K562 (cell line): Measurements from ENCODE around the gene PLA2G2E. TPM values are rescaled to one million over a fixed set of nuclear protein-coding genes. Genes with fewer than 3 reads are reported as not detected.

Experiments
- ATAC-seq: fragments of 200-7000 bp; cut with Tn5 transposase; 3 replicates; pipeline ENCODE4 v1.9.1; 2020; ENCODE audit warnings: moderate library complexity
- BruUV-seq: library from RNA; stranded (reverse); fragments of 400-500 nt; replicated peaks from 2 replicates; lab custom pipeline; 2021; lab: Mats Ljungman, UMichigan
- CTCF ChIA-PET: fragments of 300-600 bp; formaldehyde crosslinking; extraction: SDS; loops from one replicate; lab custom pipeline; 2021; ENCODE audit warnings: low intra/inter-chr PET ratio; lab: Yijun Ruan, JAX
- POLR2A ChIA-PET: fragments of 300-600, 350-650 bp; sonication (Branson Sonifier 250); formaldehyde crosslinking; extraction: SDS; loops from one replicate; lab custom pipeline; 2021; ENCODE audit warnings: antibody characterized with exemption, inconsistent platforms; lab: Yijun Ruan, JAX
- DNase-seq, 4 experiments: peaks; one replicate each; pipeline versions ENCODE4 v3.0.0 to v3.0.0-alpha.2; 2011 to 2018; ENCODE audit warnings: low spot score in 3 of 4, mixed read lengths in 3 of 4; ENCODE audit errors: extremely low read depth in 1 of 4
- FAIRE-seq: peaks from 2 replicates; lab custom pipeline; 2011; peaks lifted over from hg19 to GRCh38; lab: Jason Lieb, UNC
- H2AFZ ChIP-seq: 2 replicates; pipeline ENCODE4 v1.6.0; 2011; ENCODE audit warnings: low read depth, low read length, control low read depth, inconsistent platforms
- H3K27ac ChIP-seq: fragments of 200-600 bp; 3 replicates; pipeline ENCODE4 v1.8.0; 2011; ENCODE audit warnings: low read depth, mild to moderate bottlenecking, control low read depth, inconsistent platforms, low read length, moderate library complexity, mixed read lengths; ENCODE audit errors: extremely low read depth
- H3K27me3 ChIP-seq, 2 experiments: fragments of 300-600 bp in 1 of 2; 2 replicates in 1 of 2; 3 replicates in 1 of 2; pipeline versions ENCODE4 v1.6.0 to v1.8.0; 2011; ENCODE audit warnings: inconsistent platforms in 2 of 2, low read length in 2 of 2, mild to moderate bottlenecking in 1 of 2, mixed read lengths in 1 of 2, moderate library complexity in 1 of 2; ENCODE audit not compliant: control insufficient read depth in 2 of 2, insufficient read depth in 2 of 2
- H3K36me3 ChIP-seq: fragments of 300-600 bp; 3 replicates; pipeline ENCODE4 v1.8.0; 2011; ENCODE audit warnings: mild to moderate bottlenecking, low read length, inconsistent platforms; ENCODE audit not compliant: control insufficient read depth, insufficient read depth
- H3K4me1 ChIP-seq, 2 experiments: fragments of 200-600 bp in 1 of 2; replicated peaks in 1 of 2; 2 replicates in 1 of 2; 3 replicates in 1 of 2; pipeline versions ENCODE4 v1.5.1 to v1.8.0; 2011; ENCODE audit warnings: inconsistent platforms in 2 of 2, low read length in 2 of 2, mild to moderate bottlenecking in 1 of 2, mixed read lengths in 1 of 2, moderate library complexity in 1 of 2; ENCODE audit not compliant: control insufficient read depth in 2 of 2, insufficient read depth in 2 of 2
- H3K4me2 ChIP-seq: 2 replicates; pipeline ENCODE4 v1.6.1; 2011; ENCODE audit warnings: low read length, control low read depth, inconsistent platforms, mixed read lengths; ENCODE audit not compliant: insufficient read depth
- H3K4me3 ChIP-seq: fragments of 200-600 bp; sonication (generic), shearing (Covaris generic); 2 replicates; pipeline ENCODE4 v1.5.1; 2016; ENCODE audit warnings: control low read depth, inconsistent platforms
- H3K79me2 ChIP-seq: fragments of 200-600 bp; 3 replicates; pipeline ENCODE4 v1.8.0; 2011; ENCODE audit warnings: low read length, inconsistent platforms; ENCODE audit not compliant: control insufficient read depth, insufficient read depth
- H3K9ac ChIP-seq, 2 experiments: 2 replicates each; pipeline versions ENCODE4 v1.6.0 to v1.6.1; 2011; ENCODE audit warnings: low read depth in 2 of 2, low read length in 2 of 2, control low read depth in 1 of 2, inconsistent platforms in 1 of 2, mild to moderate bottlenecking in 1 of 2, mixed read lengths in 1 of 2; ENCODE audit not compliant: insufficient read depth in 1 of 2
- H3K9me1 ChIP-seq: one replicate; pipeline ENCODE4 v1.6.0; 2011; ENCODE audit warnings: inconsistent platforms, mild to moderate bottlenecking, low read length, moderate library complexity; ENCODE audit not compliant: control insufficient read depth, insufficient read depth
- H3K9me3 ChIP-seq: replicated peaks from 2 replicates; pipeline ENCODE4 v1.5.1; 2011; ENCODE audit warnings: low read depth, low read length, inconsistent platforms; ENCODE audit not compliant: control insufficient read depth, insufficient read depth
- H4K20me1 ChIP-seq: replicated peaks from 2 replicates; pipeline ENCODE4 v1.6.1; 2011; ENCODE audit warnings: low read length, inconsistent platforms, mixed read lengths; ENCODE audit not compliant: control insufficient read depth, insufficient read depth
- CCAR2 ChIP-seq: fragments of 200-400 bp; formaldehyde crosslinking; IDR thresholded peaks from 2 replicates; pipeline ENCODE4 v1.6.1; 2017; ENCODE audit warnings: mild to moderate bottlenecking, low read depth, low read length
- CUX1 ChIP-seq: fragments of 200-800 bp; sonication (Bioruptor generic); IDR thresholded peaks from 2 replicates; pipeline ENCODE4 v1.6.1; 2016; ENCODE audit warnings: missing genetic modification characterization, missing compliant biosample characterization
- ESRRB ChIP-seq: fragments of 250-450 bp; sonication (Bioruptor Pico); IDR thresholded peaks from 2 replicates; pipeline ENCODE4 v1.5.0; 2020; ENCODE audit warnings: mild to moderate bottlenecking, moderate library complexity, borderline replicate concordance
- IFI16 ChIP-seq: fragments of 250-450 bp; sonication (Bioruptor Pico); IDR thresholded peaks from 2 replicates; pipeline ENCODE4 v2.1.2; 2022; ENCODE audit warnings: mild to moderate bottlenecking, inconsistent platforms
- MLX ChIP-seq, 2 experiments: fragments of 450-650 bp in 1 of 2; sonication (generic) in 1 of 2; formaldehyde crosslinking; conservative IDR thresholded peaks; 2 replicates each; pipeline versions ENCODE4 v1.4.0 to v1.8.1; 2020 to 2022; ENCODE audit warnings: mild to moderate bottlenecking in 1 of 2, missing genetic modification reagents in 1 of 2
- PHTF2 ChIP-seq: fragments of 250-450 bp; sonication (Bioruptor Pico); IDR thresholded peaks from 2 replicates; pipeline ENCODE4 v1.5.0; 2021; ENCODE audit warnings: mild to moderate bottlenecking
- SOX6 ChIP-seq: fragments of 450-650 bp; IDR thresholded peaks from 2 replicates; pipeline ENCODE4 v1.6.1; 2014; ENCODE audit warnings: mild to moderate bottlenecking
- U2AF2 ChIP-seq: fragments of 200-400 bp; formaldehyde crosslinking; optimal IDR thresholded peaks from 2 replicates; pipeline ENCODE3; 2017; ENCODE audit warnings: low read depth, mild to moderate bottlenecking, low read length
- WHSC1 ChIP-seq: IDR thresholded peaks from one replicate; pipeline ENCODE4 v1.6.1; 2012; ENCODE audit warnings: low read length, control low read depth, inconsistent platforms
- ZNF124 ChIP-seq: sonication (generic); formaldehyde crosslinking; IDR thresholded peaks from 2 replicates; pipeline ENCODE4 v1.8.1; 2022; ENCODE audit warnings: missing genetic modification reagents
- ZNF395 ChIP-seq: fragments of 200-800 bp; sonication (Bioruptor generic); IDR thresholded peaks from 2 replicates; pipeline ENCODE4 v1.6.1; 2017; ENCODE audit warnings: missing genetic modification characterization, missing compliant biosample characterization
- ZNF76 ChIP-seq: fragments of 250-450 bp; sonication (Bioruptor Pico); IDR thresholded peaks from 2 replicates; pipeline ENCODE4 v1.4.0; 2020; ENCODE audit warnings: mild to moderate bottlenecking, moderate library complexity, borderline replicate concordance
- WGBS: fragments of 100-300 bp; shearing (Covaris generic); methylation state at CpG from one replicate; pipeline ENCODE4 v1.1.6; 2016; ENCODE audit warnings: low coverage, mixed read lengths; ENCODE audit not compliant: insufficient coverage; ENCODE audit errors: missing lambda C conversion rate; 5-methylcytosine and 5-hydroxymethylcytosine counted together
- in situ Hi-C: fragments of 300-500 bp; cut with MboI; formaldehyde crosslinking; loops from 4 replicates; pipeline ENCODE4 v1.15.0; 2018; ENCODE audit warnings: inconsistent platforms, mixed read lengths
- intact Hi-C: fragments of 100-400 bp; cut with micrococcal nuclease; formaldehyde crosslinking; loops from 2 replicates; pipeline ENCODE4 v1.14.2; 2022
- polyA plus RNA-seq, 8 experiments: library from polyadenylated mRNA; depleted of rRNA in 4 of 8; stranded (reverse) in 5 of 8; unstranded in 3 of 8; fragments of >200 nt; fragmentation: Nextera tagmentation in 2 of 8; fragmentation: Illumina TruSeq in 1 of 8; extraction: Ambion mirVana in 2 of 8; extraction: Trizol in 1 of 8; gene quantifications; 2 replicates each; pipeline versions ENCODE4 v1.2.1 to v1.2.3, GENCODE V29; 2011 to 2014; ENCODE audit warnings: inconsistent platforms in 1 of 8, missing spikeins in 1 of 8
- total RNA-seq, 7 experiments: library from RNA; depleted of rRNA in 6 of 7; stranded (reverse); fragments of >200 nt in 6 of 7; fragmentation: Illumina TruSeq in 2 of 7; extraction: Trizol in 2 of 7; gene quantifications; 2 replicates each; pipeline versions ENCODE4 v1.2.1 to v1.2.3, GENCODE V29; 2011 to 2021; ENCODE audit warnings: low replicate concordance in 1 of 7

The PLA2G2E gene
- total and polyA plus RNA-seq, 9 of the 15 experiments (the other 6 are each of a cell fraction or from before 2014, with no cell fraction given) = not detected

- peaks cover 41% of the 10 kb centered on the region for H3K79me2 ChIP-seq
Measured at GRCh38 chr1:19892129-19892528, 31.3 kb downstream of the PLA2G2E start.

More at GRCh38 chr1:19892129-19892528, 31.3 kb downstream of the PLA2G2E start:
- H3K4me1 ChIP-seq = no peaks in the 10 kb centered on the region
- WGBS = 93% methylated on average over 3 of the region's 3 CpGs
- H2AFZ ChIP-seq = no peak overlapping the region
- no peak overlapping the region for H3K4me2 ChIP-seq
- BruUV-seq = no TSS peak
- in situ Hi-C loops (no loop called here), intact Hi-C loops (no loop called here)
- no peak overlapping the region for H3K27ac ChIP-seq
- FAIRE-seq (no peak), ATAC-seq (no peak), DNase-seq (no peak)
- H3K9ac ChIP-seq = no peak overlapping the region
- no peaks in the 10 kb centered on the region for H3K9me1 ChIP-seq
- TF ChIP-seq ZNF124 (CRISPR knock-in tag) (no peak), IFI16 (CRISPR knock-in tag) (no peak), SOX6 (no peak), U2AF2 (no peak), CCAR2 (no peak), ZNF76 (no peak), ZNF395 (CRISPR knock-in tag) (no peak), PHTF2 (CRISPR knock-in tag) (no peak), MLX (CRISPR knock-in tag; conservative IDR thresholded peaks at IDR 0.05) (no peak), WHSC1 (no peak), CUX1 (no peak), ESRRB (CRISPR knock-in tag) (no peak)
- H4K20me1 ChIP-seq = 0 out of 2 replicates have a peak, but pooled peaks cover 18% of the 10 kb centered on the region
- CTCF ChIA-PET = no interaction called here
- POLR2A ChIA-PET = interaction anchor here (1.7 kb wide), 1 partner anchor 10 kb away, joined by 7 read pairs; the partner anchor contains the start of gene OTUD3
- no peaks in the 10 kb centered on the region for H3K9me3 ChIP-seq
- H3K4me3 ChIP-seq = no peak overlapping the region
- no peaks in the 10 kb centered on the region for H3K27me3 ChIP-seq
- H3K36me3 ChIP-seq = peaks cover 84% of the 10 kb centered on the region
